ENCODE results near the gene VCL. TPM values are rescaled to one million over a fixed set of nuclear protein-coding genes. Genes with fewer than 3 reads are reported as not detected.
"Not testable (repeated sequence)": the region's sequence is repeated elsewhere in the genome, so short reads cannot be mapped to it uniquely, and the experiment has no call there.

VCL gene
- total RNA-seq, 1 donor from 2014 or later: 107 TPM

- Mint-ChIP-seq H3K27ac (no peak overlapping the region), H3K4me1 (ENCODE audit: low read depth) (no peaks in the 10 kb centered on the region)
- no peak for TF ChIP-seq CTCF (IDR thresholded peaks at IDR 0.05; ENCODE audit: unreplicated experiment)
These were observed 142.6 kb downstream of the VCL start for GRCh38 chr10:74140553-74140952.

GRCh38 chr10:74145133-74145532, 147.2 kb downstream of the VCL start:
- Mint-ChIP-seq H3K36me3 (ENCODE audit: insufficient read depth) (peaks cover 4% of the 10 kb centered on the region), H3K9me3 (ENCODE audit: low read depth) (no peaks in the 10 kb centered on the region)
- no peak for TF ChIP-seq CTCF (IDR thresholded peaks at IDR 0.05; ENCODE audit: unreplicated experiment)

More at GRCh38 chr10:74140553-74140952, 142.6 kb downstream of the VCL start:
- Mint-ChIP-seq H3K27me3 (no peaks in the 10 kb centered on the region), H3K9me3 (ENCODE audit: low read depth) (no peaks in the 10 kb centered on the region), H3K36me3 (ENCODE audit: insufficient read depth) (peaks cover 10% of the 10 kb centered on the region), H3K4me3 (ENCODE audit: low read depth) (no peak overlapping the region)
- DNase-seq (ENCODE audit: low spot score, unreplicated experiment): no peak

DNA sequence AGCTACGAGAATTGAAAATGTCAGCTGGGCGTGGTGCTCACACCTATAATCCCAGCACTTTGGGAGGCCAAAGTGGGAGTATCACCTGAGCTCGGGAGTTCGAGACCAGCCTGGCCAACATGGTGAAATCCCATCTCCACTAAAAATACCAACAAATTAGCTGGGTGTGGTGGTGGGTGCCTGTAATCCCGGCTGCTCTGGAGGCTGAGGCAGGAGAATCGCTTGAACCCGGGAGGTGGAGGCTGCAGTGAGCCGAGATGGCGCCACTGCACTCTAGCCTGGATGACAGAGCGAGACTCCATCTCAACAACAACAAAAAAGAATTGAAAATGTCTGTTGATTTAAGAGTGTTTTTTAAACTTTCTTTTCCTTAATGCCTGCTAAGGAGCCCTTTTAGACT, 149.1 kb downstream of the VCL start:
- not testable (repeated sequence) for H3K4me1 Mint-ChIP-seq (ENCODE audit: low read depth); H3K4me3 Mint-ChIP-seq (ENCODE audit: low read depth); DNase-seq (ENCODE audit: low spot score, unreplicated experiment); H3K36me3 Mint-ChIP-seq (ENCODE audit: insufficient read depth); H3K27ac Mint-ChIP-seq; H3K27me3 Mint-ChIP-seq; H3K9me3 Mint-ChIP-seq (ENCODE audit: low read depth)

More at GRCh38 chr10:74145133-74145532, 147.2 kb downstream of the VCL start:
- Mint-ChIP-seq H3K27ac (no peak overlapping the region), H3K27me3 (no peaks in the 10 kb centered on the region), H3K4me1 (ENCODE audit: low read depth) (no peaks in the 10 kb centered on the region), H3K4me3 (ENCODE audit: low read depth) (no peak overlapping the region)
- no peak for DNase-seq (ENCODE audit: low spot score, unreplicated experiment)

GRCh38 chr10:74150204-74150989, 152.5 kb downstream of the VCL start, which contains the start of gene AP3M1:
TSS of gene AP3M1 (minus strand) at chr10:74150828. CDS start at chr10:74138379, 12,449 bp downstream.
- Mint-ChIP-seq H3K9me3 (ENCODE audit: low read depth) (no peaks in the 10 kb centered on the region), H3K27ac (no peak within 1 kb of the TSS), H3K27me3 (no peaks in the 10 kb centered on the region), H3K4me1 (ENCODE audit: low read depth) (peaks cover 11% of the 10 kb centered on the region), H3K4me3 (ENCODE audit: low read depth) (no peak within 1 kb of the TSS), H3K36me3 (ENCODE audit: insufficient read depth) (peaks cover 4% of the 10 kb centered on the region)
- DNase-seq (ENCODE audit: low spot score, unreplicated experiment): peak; percentile 63
- no peak for TF ChIP-seq CTCF (IDR thresholded peaks at IDR 0.05; ENCODE audit: unreplicated experiment)

DNA sequence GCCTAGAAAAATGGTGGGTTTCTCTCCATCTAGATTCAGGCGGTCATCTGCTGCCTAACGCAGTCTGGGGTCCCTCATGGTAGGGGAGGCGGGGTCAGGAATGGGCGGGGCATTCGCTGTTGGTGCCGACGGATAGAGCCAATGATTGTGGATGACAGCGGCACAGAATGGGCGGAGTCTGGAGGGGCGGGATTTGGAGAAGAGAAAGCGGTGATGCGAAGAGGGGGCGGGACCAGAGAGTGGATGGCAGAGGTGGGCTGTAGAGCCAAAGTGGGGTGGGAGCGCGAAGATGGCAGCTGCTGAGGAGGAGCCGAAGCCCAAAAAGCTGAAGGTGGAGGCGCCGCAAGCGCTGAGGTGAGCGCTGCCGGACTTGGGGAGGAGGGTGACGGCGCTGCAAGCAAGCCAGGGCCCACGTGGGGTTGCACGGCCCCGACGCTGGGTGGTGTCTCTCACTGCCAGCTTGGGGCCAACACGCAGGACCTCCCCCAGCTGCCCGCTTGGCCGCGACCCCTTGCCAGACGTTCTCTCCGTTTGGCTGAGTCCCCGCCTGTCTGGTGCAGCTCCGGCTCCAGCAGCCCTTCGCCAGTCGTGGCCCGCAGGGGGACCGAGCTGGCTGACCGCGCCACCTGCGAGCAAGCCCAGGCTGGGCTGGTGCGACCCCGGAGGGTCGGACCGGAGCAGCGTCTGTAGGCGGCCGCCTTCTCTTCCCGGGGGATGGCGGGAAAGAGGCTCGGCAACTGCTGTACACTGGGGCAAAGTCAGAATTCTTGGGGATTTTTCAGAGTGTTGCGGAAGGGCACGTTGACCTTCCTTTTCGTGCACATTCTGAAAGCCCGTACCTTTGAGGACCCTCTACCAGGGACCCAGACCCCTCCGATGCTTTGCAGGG, 153.3 kb downstream of the VCL start, which contains the start of gene ADK:
Gene ADK (plus strand): TSS at position 232 of the 889 bp plus-strand sequence. CDS start 58 bp downstream, at position 290.
- no peak within 1 kb of the TSS for H3K27ac Mint-ChIP-seq
- no peak within 1 kb of the TSS for H3K4me3 Mint-ChIP-seq (ENCODE audit: low read depth)
- TF ChIP-seq CTCF (IDR thresholded peaks at IDR 0.05; ENCODE audit: unreplicated experiment): peak; percentile 58
- H3K9me3 Mint-ChIP-seq (ENCODE audit: low read depth): no peaks in the 10 kb centered on the region
- peaks cover 2% of the 10 kb centered on the region for H3K36me3 Mint-ChIP-seq (ENCODE audit: insufficient read depth)
- DNase-seq (ENCODE audit: low spot score, unreplicated experiment): peak; percentile 98
- H3K27me3 Mint-ChIP-seq: no peaks in the 10 kb centered on the region
- peaks cover 11% of the 10 kb centered on the region for H3K4me1 Mint-ChIP-seq (ENCODE audit: low read depth)
